BLaER1 (cell line): ENCODE data around the gene LINS1.

Source experiments
- H3K27ac ChIP-seq: shearing (Covaris generic); formaldehyde crosslinking; 2 replicates; pipeline ENCODE4 v1.8.1; 2022
- H3K27me3 ChIP-seq: shearing (Covaris generic); formaldehyde crosslinking; 2 replicates; pipeline ENCODE4 v1.8.1; 2022
- H3K36me3 ChIP-seq: shearing (Covaris generic); formaldehyde crosslinking; 2 replicates; pipeline ENCODE4 v1.8.1; 2022
- H3K4me1 ChIP-seq: shearing (Covaris generic); formaldehyde crosslinking; 2 replicates; pipeline ENCODE4 v1.8.1; 2022
- H3K4me2 ChIP-seq: shearing (Covaris generic); formaldehyde crosslinking; 2 replicates; pipeline ENCODE4 v1.8.1; 2022
- H3K4me3 ChIP-seq: shearing (Covaris generic); formaldehyde crosslinking; 2 replicates; pipeline ENCODE4 v1.8.1; 2022
- H3K9ac ChIP-seq: shearing (Covaris generic); formaldehyde crosslinking; 2 replicates; pipeline ENCODE4 v1.8.1; 2022
- H3K9me3 ChIP-seq: shearing (Covaris generic); formaldehyde crosslinking; 2 replicates; pipeline ENCODE4 v1.8.1; 2022
- H4K20me1 ChIP-seq: shearing (Covaris generic); formaldehyde crosslinking; 2 replicates; pipeline ENCODE4 v1.8.1; 2022
- Cebpa-rat ChIP-seq: shearing (Covaris generic); IDR thresholded peaks from 2 replicates; pipeline ENCODE4 v1.8.1; 2022

Gene LINS1

GRCh38 chr15:100631831-100632230, 29.8 kb upstream of the LINS1 start:
- no peak overlapping the region for H3K27ac ChIP-seq
- no peak for TF ChIP-seq Cebpa-rat

DNA sequence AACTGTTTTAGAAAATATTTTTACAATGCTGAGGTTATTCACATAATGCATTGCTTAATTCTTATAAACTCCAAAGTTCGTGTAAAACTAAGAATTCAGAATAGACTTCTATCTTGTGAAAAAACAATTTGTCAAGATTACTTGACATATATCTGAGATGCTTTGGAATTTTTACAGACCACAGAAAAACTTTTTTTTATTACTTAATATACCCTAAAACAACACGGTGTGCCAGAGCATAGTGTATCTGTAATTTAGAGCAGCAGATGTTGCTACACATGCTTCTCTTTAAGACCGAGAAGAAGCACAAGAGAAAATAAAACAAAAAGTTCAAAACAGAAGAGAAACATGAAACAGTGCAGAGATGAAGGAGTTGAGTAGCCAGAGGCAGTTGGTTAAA, 26.8 kb upstream of the LINS1 start:
- Histone ChIP-seq H3K4me1 (peaks cover 7% of the 10 kb centered on the region; the same call in 1 of the 2 replicates), H3K9me3 (no peaks in the 10 kb centered on the region), H3K4me3 (no peak overlapping the region), H3K27me3 (no peaks in the 10 kb centered on the region), H3K4me2 (no peak overlapping the region), H3K27ac (no peak overlapping the region), H4K20me1 (peaks cover 65% of the 10 kb centered on the region), H3K36me3 (peaks cover 40% of the 10 kb centered on the region), H3K9ac (no peak overlapping the region)
- TF ChIP-seq Cebpa-rat: no peak

More at GRCh38 chr15:100631831-100632230, 29.8 kb upstream of the LINS1 start:
- H3K4me3 ChIP-seq: no peak overlapping the region
- H3K27me3 ChIP-seq: no peaks in the 10 kb centered on the region
- H3K4me2 ChIP-seq: no peak overlapping the region
- H3K4me1 ChIP-seq: peaks cover 8% of the 10 kb centered on the region; the same call in 1 of the 2 replicates
- no peaks in the 10 kb centered on the region for H3K9me3 ChIP-seq
- H3K36me3 ChIP-seq: peaks cover 54% of the 10 kb centered on the region
- no peak overlapping the region for H3K9ac ChIP-seq
- peaks cover 81% of the 10 kb centered on the region for H4K20me1 ChIP-seq

DNA sequence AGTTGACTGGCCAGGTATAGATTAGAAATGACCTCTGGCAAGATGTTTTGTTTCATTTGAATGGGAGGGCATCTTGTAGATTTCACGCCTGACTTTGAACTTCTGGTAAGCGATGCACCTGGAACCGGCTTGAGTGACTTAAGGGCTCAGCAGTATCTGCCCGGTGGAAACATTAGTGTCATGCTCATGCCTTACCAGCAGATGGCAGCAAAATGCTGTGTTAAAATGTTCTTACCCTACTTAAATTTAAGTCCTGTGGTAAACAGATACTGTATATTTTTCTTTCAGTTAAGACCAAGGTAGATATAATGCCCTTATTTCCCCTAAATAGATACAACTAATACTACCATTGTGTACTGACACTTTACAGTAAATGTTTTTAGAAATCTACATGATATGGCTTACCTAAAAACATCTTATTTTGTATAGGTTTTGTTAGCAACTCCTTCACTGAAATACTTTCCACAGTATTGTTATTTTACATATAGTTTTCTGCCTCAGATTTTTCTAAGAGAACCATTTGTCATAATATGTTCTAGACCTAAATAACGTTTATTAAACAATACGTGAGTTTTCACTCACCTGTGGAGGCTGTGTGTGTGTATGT, 25.9 kb upstream of the LINS1 start:
- H3K27ac ChIP-seq: no peak overlapping the region
- no peak overlapping the region for H3K4me3 ChIP-seq
- no peaks in the 10 kb centered on the region for H3K27me3 ChIP-seq
- peaks cover 38% of the 10 kb centered on the region for H3K36me3 ChIP-seq
- no peak overlapping the region for H3K9ac ChIP-seq
- peaks cover 60% of the 10 kb centered on the region for H4K20me1 ChIP-seq
- no peak overlapping the region for H3K4me2 ChIP-seq
- H3K4me1 ChIP-seq: no peaks in the 10 kb centered on the region
- TF ChIP-seq Cebpa-rat: no peak
- H3K9me3 ChIP-seq: no peaks in the 10 kb centered on the region

GRCh38 chr15:100623301-100623700, 21.3 kb upstream of the LINS1 start:
- Histone ChIP-seq H3K4me3 (no peak overlapping the region), H3K27me3 (no peaks in the 10 kb centered on the region), H4K20me1 (peaks cover 18% of the 10 kb centered on the region), H3K4me2 (no peak overlapping the region), H3K9ac (no peak overlapping the region), H3K27ac (no peak overlapping the region), H3K36me3 (peaks cover 32% of the 10 kb centered on the region), H3K4me1 (no peaks in the 10 kb centered on the region), H3K9me3 (no peaks in the 10 kb centered on the region)
- TF ChIP-seq Cebpa-rat: no peak

DNA sequence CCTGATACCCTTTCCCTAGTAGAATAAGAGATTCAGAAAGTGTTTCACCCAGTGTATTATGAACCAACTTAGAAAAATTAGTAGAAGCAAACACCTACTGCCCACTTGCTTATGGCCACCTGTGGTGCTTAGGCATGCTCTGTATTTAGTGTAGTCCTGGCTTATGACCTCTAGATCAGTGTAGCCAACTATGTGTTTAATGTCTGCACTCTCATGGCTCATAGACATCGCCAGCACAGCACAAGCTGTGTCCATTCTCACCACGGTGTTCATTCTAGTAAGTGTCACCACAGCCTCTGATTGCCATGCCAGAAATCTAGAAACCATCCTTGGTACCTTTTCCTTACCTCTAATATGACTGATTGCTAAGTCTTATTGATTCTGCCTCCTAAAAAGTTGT, 14.7 kb upstream of the LINS1 start:
- no peaks in the 10 kb centered on the region for H3K27me3 ChIP-seq
- H3K27ac ChIP-seq: no peak overlapping the region
- no peaks in the 10 kb centered on the region for H3K9me3 ChIP-seq
- H3K4me2 ChIP-seq: no peak overlapping the region
- peaks cover 89% of the 10 kb centered on the region for H3K36me3 ChIP-seq
- peaks cover 40% of the 10 kb centered on the region; the same call in 1 of the 2 replicates for H4K20me1 ChIP-seq
- no peak for TF ChIP-seq Cebpa-rat
- H3K4me3 ChIP-seq: no peak overlapping the region
- no peak overlapping the region for H3K9ac ChIP-seq
- no peaks in the 10 kb centered on the region for H3K4me1 ChIP-seq

DNA sequence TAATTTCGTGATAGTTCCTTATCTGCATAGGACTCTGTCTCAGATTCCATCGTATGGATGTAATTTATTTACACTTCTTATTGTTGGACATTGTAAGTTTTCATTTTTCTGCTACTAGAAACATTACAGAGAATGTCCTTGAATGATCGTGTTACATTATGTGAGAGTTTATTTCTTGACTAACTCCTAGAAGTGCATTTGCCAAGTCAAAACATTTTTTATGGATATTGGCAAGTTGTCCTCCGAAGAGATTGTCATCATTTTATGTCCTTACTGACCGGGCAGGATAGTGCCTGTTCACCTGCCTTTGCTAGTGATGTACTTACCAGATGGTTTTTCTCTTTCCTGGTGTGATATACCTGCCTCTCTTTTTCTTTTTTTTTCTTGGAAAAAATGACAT, 13.8 kb upstream of the LINS1 start:
- no peaks in the 10 kb centered on the region for H3K4me1 ChIP-seq
- TF ChIP-seq Cebpa-rat: no peak

GRCh38 chr15:100614918-100615317, 12.9 kb upstream of the LINS1 start:
- peaks cover 96% of the 10 kb centered on the region for H3K36me3 ChIP-seq
- no peak overlapping the region for H3K27ac ChIP-seq
- no peaks in the 10 kb centered on the region for H3K27me3 ChIP-seq
- H3K4me3 ChIP-seq: no peak overlapping the region
- H3K9ac ChIP-seq: no peak overlapping the region
- no peaks in the 10 kb centered on the region for H3K4me1 ChIP-seq
- no peak for TF ChIP-seq Cebpa-rat
- no peaks in the 10 kb centered on the region for H3K9me3 ChIP-seq
- H4K20me1 ChIP-seq: peaks cover 40% of the 10 kb centered on the region; the same call in 1 of the 2 replicates
- H3K4me2 ChIP-seq: no peak overlapping the region

More for the DNA sequence above, 13.8 kb upstream of the LINS1 start:
- Histone ChIP-seq H4K20me1 (peaks cover 40% of the 10 kb centered on the region; the same call in 1 of the 2 replicates), H3K36me3 (peaks cover 97% of the 10 kb centered on the region), H3K9ac (no peak overlapping the region), H3K27me3 (no peaks in the 10 kb centered on the region), H3K27ac (no peak overlapping the region), H3K4me2 (no peak overlapping the region), H3K4me3 (no peak overlapping the region), H3K9me3 (no peaks in the 10 kb centered on the region)

- H3K9me3 ChIP-seq: no peaks in the 10 kb centered on the region
- no peak overlapping the region for H3K4me3 ChIP-seq
- peaks cover 40% of the 10 kb centered on the region; the same call in 1 of the 2 replicates for H4K20me1 ChIP-seq
- no peak overlapping the region for H3K27ac ChIP-seq
- no peak for TF ChIP-seq Cebpa-rat
- H3K9ac ChIP-seq: no peak overlapping the region
- H3K4me2 ChIP-seq: no peak overlapping the region
- H3K36me3 ChIP-seq: peaks cover 95% of the 10 kb centered on the region
- no peaks in the 10 kb centered on the region for H3K4me1 ChIP-seq
- H3K27me3 ChIP-seq: no peaks in the 10 kb centered on the region
Observed at GRCh38 chr15:100614336-100614735, 12.4 kb upstream of the LINS1 start.

DNA sequence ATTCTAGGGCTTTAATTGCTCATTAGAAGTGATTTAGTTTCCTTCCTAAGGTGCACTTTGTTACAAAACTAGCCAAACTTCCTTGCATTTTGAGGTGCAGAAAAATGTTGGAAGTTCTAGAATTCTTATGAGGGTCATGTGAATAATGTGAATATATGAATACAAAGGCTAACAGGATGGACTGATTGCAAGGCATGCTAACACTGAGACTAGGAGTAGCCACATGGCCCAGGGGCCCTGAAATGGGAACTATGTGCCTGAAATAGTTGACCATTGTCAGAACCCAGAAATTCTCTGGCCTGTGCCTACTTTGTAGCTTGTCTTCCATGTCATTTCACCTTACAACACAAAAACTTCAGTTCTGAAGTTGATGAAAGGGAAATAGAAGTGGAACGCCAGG, 11.2 kb upstream of the LINS1 start:
- H3K36me3 ChIP-seq: peaks cover 89% of the 10 kb centered on the region
- no peak overlapping the region for H3K9ac ChIP-seq
- H3K9me3 ChIP-seq: no peaks in the 10 kb centered on the region
- H3K27me3 ChIP-seq: no peaks in the 10 kb centered on the region
- no peak overlapping the region for H3K4me2 ChIP-seq
- no peak overlapping the region for H3K4me3 ChIP-seq
- no peak for TF ChIP-seq Cebpa-rat
- no peak overlapping the region for H3K27ac ChIP-seq
- H3K4me1 ChIP-seq: no peaks in the 10 kb centered on the region
- peaks cover 48% of the 10 kb centered on the region; the same call in 1 of the 2 replicates for H4K20me1 ChIP-seq

DNA sequence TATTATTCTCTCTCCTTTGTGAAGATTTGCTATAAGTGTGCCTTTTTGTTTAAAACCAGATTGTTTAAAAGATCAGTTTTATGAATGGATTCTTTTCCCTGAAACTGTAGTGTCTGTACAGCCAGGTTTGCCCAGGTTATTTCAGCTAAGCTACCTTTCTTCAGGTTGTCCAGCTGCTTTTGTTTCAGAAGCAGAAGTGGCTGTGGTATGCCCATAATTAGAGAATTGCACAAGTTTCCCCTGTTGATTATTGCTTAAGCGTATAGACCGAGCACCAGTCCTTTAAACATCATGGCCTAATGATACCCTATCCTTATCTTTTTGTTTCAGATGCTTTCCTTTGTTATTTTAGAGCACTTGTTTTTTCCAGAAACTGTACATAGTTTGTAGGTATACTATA, 10.6 kb upstream of the LINS1 start:
- no peaks in the 10 kb centered on the region for H3K4me1 ChIP-seq
- H3K27ac ChIP-seq: no peak overlapping the region
- H3K9ac ChIP-seq: no peak overlapping the region
- H3K9me3 ChIP-seq: no peaks in the 10 kb centered on the region
- no peaks in the 10 kb centered on the region for H3K27me3 ChIP-seq
- no peak overlapping the region for H3K4me3 ChIP-seq
- H3K4me2 ChIP-seq: no peak overlapping the region
- peaks cover 48% of the 10 kb centered on the region; the same call in 1 of the 2 replicates for H4K20me1 ChIP-seq
- H3K36me3 ChIP-seq: peaks cover 88% of the 10 kb centered on the region
- TF ChIP-seq Cebpa-rat: no peak
